ENCODE data around the gene ACP4.
"Not testable (repeated sequence)": the region's sequence is repeated elsewhere in the genome, so short reads cannot be mapped to it uniquely, and the experiment has no call there.

The ACP4 gene, protein sequence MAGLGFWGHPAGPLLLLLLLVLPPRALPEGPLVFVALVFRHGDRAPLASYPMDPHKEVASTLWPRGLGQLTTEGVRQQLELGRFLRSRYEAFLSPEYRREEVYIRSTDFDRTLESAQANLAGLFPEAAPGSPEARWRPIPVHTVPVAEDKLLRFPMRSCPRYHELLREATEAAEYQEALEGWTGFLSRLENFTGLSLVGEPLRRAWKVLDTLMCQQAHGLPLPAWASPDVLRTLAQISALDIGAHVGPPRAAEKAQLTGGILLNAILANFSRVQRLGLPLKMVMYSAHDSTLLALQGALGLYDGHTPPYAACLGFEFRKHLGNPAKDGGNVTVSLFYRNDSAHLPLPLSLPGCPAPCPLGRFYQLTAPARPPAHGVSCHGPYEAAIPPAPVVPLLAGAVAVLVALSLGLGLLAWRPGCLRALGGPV

DNA sequence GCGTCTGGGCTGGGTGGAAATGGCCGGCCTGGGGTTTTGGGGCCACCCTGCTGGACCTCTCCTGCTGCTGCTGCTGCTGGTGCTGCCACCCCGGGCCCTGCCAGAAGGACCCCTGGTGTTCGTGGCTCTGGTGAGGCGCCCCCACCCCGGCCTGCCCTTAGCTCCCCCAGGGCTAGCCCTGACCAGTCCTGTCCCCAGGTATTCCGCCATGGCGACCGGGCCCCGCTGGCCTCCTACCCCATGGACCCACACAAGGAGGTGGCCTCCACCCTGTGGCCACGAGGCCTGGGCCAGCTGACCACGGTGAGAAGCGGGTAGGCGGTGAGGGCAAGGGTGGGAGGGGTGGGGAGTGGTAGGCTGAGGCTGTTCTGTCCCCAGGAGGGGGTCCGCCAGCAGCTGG, at the start of gene ACP4:
Gene ACP4 (plus strand): TSS at position 20 of the 400 bp plus-strand sequence. CDS start 0 bp downstream, at position 20.
- no peak for DNase-seq

DNA sequence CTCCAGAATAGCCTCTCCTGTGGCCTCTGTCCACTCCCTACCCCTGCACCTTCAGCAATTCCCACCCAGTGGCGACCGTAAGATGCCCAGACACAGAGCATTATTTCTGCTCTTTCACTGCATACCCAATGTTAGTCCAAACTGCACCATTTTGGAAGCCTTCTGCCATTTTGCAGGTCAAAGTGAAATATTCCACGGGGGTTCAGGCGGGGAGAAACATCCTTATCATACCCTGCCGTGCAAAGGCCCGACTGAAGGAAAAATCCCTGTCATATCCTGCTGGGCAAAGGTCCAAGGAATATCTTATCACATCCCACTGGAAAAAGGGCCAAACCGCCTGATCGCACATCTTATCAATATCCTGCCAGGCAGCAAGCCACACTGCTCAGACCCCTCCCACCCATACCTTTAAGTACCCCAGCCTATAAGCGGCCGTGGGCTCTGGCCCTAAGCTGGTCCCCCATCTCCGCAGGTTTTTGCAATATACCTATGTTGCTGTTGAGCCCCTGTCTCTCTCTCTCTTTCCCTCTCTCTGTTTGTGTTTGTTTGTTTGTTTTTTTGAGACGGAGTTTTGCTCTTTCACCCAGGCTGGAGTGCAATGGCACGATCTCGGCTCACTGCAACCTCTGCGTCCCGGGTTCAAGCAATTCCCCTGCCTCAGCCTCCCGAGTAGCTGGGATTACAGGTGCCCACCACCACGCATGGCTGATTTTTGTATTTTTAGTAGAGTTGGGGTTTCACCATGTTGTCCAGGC, 48.9 kb upstream of the ACP4 start:
- DNase-seq: no peak

DNA sequence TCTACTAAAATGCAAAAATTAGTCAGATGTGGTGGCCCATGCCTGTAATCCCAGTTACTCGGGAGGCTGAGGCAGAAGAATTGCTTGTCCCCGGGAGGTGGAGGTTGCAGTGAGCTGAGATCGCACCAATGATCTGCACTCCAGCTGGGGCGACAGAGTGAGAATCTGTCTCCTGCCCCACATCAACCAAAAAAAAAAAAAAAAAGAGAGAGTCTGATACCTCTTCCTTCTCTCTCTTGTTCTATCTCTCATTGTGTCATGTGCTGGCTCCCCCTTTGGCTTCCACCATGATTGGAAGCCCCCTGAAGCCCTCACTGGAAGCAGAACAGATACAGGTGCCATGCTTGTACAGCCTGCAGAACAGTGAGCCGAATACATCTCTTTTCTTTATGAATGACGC, 46.7 kb upstream of the ACP4 start:
- no peak for DNase-seq

DNA sequence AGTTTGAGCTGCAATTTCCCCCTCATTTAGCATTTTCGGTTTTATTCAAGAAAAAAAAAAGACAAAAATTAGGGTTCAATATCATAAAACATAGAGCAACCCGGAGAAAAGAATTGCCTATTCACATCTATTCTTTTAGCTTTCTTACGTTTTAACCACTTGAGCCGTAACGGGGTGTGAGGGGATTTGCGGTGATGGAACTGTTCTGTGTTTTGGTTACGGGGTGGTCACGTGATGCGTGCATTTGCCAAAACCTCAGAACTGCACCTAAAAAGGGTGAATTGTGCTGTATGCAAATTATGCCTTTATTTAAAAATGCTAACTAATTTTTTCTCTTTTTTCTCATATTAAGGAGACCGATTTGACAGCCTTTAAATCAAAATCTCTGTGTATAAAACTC, 45.0 kb upstream of the ACP4 start:
- DNase-seq: no peak

DNA sequence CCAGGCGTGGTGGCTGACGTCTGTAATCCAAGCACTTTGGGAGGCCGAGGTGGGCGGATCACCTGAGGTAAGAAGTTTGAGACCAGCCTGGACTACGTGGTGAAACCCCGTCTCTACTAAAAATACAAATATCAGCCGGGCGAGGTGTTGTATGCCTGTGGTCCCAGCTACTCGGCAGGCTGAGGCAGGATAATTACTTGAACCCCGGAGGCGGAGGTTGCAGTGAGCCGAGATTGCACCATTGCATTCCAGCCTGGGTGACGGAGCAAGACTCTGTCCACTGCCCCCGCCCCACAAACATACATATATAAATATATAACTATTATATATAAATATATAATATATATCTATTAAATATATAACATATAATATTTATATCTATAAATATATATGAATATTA, 43.1 kb upstream of the ACP4 start:
- DNase-seq: not testable (repeated sequence)

DNA sequence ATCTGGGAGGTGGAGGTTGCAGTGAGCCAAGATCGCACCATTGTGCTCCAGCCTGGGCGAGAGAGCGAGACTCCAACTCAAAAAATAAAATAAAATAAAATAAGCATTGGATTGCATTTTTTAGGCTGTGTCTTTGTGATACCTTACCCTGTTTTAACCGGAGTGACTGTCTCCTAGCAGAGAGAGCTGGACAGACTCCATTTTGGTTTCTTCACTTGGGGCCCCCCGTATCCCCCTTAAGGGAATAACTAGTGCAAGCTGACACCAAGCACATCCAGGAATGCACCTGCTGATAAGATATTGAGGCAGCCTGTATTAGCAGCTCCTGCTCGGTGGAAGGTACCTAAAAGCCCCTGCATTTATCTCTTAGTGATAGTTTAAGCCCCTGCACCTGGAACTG, 40.7 kb upstream of the ACP4 start:
- no peak for DNase-seq

DNA sequence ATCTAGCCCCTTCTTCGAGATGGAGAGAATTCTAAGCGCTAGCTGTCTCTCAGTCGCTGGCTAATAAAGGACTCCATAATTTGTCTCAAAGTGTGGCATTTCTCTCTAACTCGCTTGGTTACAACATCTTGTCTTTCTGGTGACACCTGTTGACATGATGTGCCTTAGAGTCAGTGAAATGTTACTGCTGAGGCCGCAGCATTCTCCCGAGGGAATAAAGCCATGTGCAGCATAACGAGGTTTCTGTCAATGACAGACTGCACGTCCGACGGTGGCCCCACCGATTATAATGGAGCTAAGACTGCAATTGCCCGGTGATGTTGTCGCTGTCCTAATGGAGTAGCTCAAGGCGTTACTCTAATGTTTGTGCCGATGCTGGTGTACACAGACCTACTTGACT, 40.2 kb upstream of the ACP4 start:
- no peak for DNase-seq

DNA sequence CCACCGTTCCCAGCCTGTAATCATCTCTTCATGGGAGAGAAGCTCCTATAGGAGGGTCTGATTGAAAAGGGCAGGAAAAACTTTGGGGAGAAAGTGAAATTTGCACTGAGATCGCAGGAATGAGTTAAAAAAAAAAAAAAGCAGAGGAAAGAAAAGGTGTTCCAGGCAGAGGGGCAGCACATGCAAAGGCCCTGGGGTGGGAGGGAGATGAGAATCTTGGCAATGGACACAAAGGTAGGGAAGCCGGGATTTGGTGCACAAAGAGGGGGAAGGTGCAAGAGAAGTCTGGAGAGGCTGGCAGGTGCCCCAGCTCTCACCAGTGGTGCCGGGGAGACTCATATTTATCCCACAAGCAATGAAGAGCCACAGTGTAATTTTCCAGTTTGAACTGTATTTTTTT, 36.3 kb upstream of the ACP4 start:
- no peak for DNase-seq

DNA sequence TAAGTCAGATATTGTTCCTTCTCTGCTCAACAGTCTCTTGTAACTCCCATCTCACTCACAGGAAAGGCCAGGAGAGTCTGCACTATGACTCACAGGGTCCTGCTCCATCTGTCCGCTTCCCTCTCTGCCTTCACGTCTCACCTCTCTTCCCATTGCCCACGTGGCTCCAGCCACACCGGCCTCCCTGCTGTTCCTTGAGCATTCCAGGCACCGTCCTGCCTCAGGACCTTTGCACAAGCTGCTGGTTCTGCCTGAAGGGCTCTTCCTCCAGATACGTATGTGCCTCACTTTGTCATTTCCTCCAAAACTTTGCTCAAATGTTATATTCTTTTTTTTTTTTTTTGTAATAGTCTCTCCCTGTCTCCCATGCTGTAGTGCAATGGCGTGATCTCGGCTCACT, 34.0 kb upstream of the ACP4 start:
- DNase-seq: not testable (repeated sequence)

DNA sequence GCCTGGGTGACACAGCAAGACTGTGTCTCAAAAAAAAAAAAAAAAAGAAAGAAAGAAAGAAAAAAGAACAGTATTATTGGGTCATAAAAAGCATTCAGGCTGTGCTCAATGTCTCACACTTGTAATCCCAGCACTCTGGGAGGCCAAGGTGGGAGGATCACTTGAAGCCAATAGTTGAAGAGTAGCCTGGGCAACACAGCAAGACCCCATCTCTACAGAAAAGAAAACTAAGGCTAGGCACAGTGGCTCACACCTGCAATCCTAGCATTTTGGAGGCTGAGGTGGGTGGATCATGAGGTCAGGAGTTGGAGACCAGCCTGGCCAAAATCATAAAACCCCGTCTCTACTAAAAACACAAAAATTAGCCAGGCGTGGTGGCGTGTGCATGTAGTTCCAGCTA, 32.6 kb upstream of the ACP4 start:
- not testable (repeated sequence) for DNase-seq

DNA sequence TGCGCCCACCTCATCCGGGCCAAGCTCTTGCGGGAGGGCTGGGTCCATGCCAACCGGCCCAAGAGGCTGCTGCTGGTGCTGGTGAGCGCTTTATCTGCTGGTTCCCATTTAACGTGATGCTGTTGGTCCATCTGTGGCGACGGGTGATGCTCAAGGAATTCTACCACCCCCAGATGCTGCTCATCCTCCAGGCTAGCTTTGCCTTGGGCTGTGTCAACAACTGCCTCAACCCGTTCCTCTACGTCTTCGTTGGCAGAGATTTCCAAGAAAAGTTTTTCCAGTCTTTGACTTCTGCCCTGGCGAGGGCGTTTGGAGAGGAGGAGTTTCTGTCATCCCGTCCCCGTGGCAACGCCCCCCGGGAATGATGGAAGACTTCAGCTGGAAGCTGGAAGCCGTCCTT, 31.1 kb upstream of the ACP4 start:
- not testable (repeated sequence) for DNase-seq

DNA sequence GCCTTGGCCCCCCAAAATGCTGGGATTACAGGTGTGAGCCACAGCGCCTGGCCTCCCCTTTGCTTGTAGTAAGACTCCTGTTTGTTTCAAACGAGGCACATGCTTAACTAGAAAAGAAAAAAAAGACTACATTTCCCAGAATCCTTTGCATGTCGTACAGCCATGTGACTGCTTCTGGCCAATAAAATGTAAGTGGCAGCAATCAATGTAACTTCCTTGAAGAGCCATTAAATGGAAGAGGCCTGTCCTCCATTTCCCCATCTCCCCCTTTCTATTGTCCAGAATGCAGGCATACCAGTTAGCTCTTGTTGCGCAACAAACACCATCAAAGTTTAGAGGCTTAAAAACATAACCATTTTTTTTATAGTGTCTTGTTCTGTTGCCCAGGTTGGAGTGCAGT, 30.3 kb upstream of the ACP4 start:
- peak in 1 of 2 donors; percentile 23 for DNase-seq

DNA sequence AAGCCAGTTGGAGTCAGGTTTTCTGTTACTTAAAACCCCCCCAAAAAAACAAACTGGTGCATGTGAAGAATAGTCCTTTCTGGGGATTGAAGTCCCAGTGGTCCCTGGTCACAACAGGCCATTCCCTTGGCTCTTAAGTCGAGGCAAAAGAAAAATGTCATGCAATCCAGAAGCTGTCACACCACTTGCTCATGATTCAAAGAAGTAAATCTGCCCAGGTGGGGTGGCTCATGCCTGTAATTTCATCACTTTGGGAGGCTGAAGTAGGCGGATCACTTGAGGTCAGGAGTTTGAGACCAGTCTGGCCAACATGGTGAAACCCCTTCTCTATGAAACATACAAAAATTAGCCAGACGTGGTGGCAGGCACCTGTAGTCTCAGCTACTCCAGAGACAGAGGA, 28.7 kb upstream of the ACP4 start:
- not testable (repeated sequence) for DNase-seq

DNA sequence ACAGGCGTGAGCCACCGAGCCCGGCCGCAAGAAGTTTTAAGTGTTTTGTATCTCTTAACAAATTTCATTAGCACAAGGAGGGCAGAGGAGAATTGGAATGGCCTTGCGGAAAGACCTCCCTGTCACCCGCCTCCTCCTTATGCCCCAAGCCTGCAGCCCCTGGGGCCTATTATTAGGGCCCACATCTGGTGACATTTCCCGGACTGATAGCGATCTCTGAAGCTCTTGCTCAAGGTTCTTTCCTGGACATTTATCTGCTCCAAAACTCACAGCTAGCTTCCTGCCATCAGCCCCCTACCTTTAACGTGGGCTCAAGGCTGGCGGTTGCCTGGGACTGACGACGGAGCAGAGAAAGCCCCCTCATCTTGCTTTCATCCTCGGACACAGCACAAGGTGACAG, 26.7 kb upstream of the ACP4 start:
- not testable (repeated sequence) for DNase-seq

DNA sequence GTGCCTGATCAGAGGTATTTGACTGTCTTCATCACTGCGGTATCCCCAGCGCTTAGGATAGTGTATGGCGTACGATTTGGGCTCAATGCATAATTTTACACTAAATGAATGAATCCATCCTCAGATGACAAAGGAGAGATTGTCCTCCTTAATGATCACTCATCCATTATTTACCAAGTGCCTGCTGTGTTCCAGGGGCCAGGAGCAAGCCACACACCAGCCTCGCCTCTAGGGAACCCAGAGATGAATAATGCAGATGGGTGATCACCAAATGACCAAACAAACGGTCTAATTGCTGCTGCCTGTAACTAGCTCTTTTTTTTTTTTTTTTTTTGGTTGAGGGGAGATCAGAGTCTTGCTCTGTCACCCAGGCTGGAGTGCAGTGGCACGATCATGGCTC, 25.8 kb upstream of the ACP4 start:
- no peak for DNase-seq

DNA sequence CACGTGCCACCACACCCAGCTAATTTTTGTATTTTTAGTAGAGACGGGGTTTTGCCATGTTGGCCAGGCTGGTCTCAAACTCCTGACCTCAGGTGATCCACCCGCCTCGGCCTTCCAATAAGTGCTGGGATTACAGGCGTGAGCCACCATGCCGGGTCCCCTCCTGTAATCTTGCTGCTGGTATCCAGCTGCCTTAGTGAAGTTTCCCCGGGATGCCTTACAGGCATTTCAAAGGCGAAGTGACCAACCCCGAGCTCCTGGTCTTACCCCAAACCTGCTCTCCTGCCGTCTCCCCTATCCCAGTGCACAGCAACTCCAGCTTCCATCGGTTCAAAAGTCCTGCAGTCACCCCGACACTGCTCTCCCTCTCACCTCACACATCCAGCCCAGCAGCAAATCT, 23.5 kb upstream of the ACP4 start:
- not testable (repeated sequence) for DNase-seq

DNA sequence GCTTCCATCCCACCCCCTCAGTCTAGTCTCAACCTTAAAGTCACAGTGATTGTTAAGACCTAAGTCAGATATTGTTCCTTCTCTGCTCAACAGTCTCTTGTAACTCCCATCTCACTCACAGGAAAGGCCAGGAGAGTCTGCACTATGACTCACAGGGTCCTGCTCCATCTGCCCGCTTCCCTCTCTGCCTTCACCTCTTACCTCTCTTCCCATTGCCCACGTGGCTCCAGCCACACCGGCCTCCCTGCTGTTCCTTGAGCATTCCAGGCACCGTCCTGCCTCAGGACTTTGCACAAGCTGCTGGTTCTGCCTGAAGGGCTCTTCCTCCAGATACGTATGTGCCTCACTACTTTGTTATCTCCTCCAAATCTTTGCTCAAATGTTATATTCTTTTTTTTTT, 23.0 kb upstream of the ACP4 start:
- not testable (repeated sequence) for DNase-seq

DNA sequence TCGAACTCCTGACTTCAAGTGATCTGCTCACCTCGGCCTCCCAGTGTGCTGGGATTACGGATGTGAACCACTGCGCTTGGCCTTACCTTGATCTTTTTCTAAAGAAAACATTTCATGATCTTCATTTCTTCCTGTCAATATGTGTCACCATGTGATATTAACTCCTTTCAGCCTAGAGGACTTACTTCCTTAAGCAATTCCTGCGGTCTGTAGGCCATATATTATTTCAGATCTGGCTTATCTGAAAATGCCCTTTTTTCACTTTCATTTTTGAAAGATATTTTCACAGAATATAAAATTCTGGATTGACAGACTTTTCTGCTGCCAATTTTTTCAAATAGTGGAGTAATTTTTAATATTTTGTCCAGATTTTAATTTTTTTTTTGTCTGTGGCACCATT, 21.9 kb upstream of the ACP4 start:
- no peak for DNase-seq

DNA sequence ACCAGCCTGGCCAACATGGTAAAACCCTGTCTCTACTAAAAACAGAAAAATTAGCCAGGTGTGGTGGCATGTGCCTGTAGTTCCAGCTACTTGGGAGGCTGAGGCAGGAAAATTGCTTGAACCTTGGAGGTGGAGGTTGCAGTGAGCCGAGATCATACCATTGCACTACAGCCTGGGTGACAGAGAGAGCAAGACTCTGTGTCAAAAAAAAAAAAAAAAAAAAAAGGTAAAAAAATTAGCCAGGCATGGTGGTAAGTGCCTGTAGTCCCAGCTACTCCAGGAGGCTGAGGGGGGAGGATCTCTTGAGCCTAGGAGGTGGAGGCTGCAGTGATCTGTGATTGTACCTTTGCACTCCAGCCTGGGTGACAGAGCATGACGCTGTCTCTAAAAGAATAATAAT, 20.1 kb upstream of the ACP4 start, which contains the start of gene GPR32:
Gene GPR32 (plus strand): TSS at position 301 of the 400 bp plus-strand sequence. CDS start 137 bp downstream, outside the sequence.
- not testable (repeated sequence) for DNase-seq

DNA sequence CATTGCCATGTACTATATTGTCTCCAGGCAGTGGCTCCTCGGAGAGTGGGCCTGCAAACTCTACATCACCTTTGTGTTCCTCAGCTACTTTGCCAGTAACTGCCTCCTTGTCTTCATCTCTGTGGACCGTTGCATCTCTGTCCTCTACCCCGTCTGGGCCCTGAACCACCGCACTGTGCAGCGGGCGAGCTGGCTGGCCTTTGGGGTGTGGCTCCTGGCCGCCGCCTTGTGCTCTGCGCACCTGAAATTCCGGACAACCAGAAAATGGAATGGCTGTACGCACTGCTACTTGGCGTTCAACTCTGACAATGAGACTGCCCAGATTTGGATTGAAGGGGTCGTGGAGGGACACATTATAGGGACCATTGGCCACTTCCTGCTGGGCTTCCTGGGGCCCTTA, 19.3 kb upstream of the ACP4 start:
- no peak for DNase-seq

DNA sequence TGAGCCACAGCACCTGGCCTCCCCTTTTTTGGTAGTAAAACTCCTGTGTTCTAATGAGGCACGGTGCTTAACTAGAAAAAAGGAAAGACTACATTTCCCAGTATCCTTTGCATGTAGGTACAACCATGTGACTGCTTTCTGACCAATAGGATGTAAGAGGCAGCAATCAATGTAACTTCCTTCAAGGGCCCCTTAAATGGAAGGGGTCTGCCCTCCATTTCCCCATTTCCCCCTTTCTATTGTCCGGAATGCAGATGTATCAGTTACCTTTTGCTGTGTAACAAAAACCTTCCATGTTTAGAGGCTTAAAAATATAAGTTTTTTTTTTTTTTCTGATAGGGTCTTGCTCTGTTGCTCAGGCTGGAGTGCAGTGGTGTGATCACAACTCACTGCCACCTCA, 17.7 kb upstream of the ACP4 start:
- peak in 1 of 2 donors; percentile 25 for DNase-seq

DNA sequence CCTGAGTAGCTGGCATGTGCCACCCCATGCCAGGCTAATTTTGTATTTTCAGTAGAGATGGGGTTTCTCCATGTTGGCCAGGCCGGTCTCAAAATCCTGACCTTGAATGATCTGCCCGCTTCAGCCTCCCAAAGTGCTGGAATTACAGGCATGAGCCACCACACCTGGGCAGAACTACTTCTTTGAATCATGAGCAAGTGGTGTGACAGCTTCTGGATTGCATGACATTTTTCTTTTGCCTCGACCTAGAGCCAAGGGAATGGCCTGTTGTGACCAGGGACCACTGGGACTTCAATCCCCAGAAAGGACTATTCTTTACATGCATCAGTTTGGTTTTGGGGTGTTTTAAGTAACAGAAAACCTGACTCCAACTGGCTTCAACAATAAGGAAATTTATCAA, 17.3 kb upstream of the ACP4 start:
- DNase-seq: not testable (repeated sequence)

DNA sequence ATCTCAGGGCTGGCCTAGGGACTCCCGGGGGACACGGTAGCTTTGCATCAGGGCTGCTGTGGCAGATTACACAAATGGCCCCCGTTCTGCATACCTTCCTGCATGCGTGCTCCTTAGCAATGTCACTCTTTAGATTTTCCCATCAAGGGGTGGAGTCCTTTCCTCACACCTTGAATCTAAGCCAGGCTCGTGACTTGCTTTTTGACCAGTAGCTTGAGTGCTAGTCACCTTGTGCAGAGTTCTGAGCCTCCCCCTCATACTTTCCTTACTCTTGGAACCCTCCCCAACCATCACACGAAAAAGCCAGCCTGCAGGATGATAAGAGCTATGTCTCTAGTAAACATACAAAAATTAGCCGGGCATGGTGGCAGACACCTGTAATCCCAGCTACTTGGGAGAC, 16.8 kb upstream of the ACP4 start:
- not testable (repeated sequence) for DNase-seq

DNA sequence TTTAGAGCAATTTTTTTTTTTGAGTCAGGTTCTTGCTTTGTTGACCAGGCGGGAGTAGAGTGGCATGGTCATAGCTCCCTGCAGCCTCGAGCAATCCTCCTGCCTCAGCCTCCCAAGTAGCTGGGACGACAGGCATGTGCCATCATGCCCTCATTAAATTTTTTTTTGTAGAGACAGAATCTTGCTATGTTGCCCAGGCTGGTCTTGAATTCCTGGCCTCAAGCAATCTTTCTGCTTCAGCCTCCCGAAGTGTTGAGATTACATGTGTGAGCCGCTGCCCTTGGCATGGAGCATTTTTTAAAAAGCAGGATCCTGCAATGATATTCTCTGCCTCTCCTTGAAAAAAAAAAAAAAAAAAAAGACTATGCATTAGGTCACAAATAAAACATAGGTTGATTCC, 14.1 kb upstream of the ACP4 start:
- DNase-seq: no peak
